B cell (primary cell): ENCODE measurements around the gene PAX3.

Experiments
- EZH2 ChIP-seq: IDR thresholded peaks from 2 replicates; pipeline ENCODE4 v1.6.1; 2012; ENCODE audit warnings: borderline replicate concordance, low read depth, mild to moderate bottlenecking, moderate library complexity, low read length; ENCODE audit not compliant: insufficient read depth, poor library complexity, severe bottlenecking
- TF ChIP-seq, protein P1 (sequence below): fragments of 200-600 bp; IDR thresholded peaks from one replicate; pipeline ENCODE4 v1.8.0; 2022; ENCODE audit warnings: antibody characterized with exemption, mild to moderate bottlenecking

DNA sequence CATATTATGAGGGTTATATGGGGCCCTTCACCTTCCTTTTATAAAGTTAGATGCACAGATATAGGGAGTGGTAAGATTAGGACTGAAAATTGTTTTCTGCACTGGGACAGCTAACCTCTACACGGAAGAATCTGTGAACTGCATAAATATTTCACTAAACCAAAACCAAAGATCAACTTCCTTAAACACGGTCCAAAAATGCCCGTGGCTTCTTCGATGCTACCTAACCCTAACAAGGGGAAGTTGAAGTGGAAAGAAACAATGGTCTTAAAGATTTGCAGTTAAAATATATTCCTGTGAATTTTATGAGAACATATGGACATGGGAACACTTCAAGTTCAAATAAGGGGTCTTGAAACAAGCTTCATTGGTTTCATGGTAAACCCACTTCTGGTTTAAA lies 33.3 kb upstream of the PAX3 start:
- TF ChIP-seq, protein P1, sequence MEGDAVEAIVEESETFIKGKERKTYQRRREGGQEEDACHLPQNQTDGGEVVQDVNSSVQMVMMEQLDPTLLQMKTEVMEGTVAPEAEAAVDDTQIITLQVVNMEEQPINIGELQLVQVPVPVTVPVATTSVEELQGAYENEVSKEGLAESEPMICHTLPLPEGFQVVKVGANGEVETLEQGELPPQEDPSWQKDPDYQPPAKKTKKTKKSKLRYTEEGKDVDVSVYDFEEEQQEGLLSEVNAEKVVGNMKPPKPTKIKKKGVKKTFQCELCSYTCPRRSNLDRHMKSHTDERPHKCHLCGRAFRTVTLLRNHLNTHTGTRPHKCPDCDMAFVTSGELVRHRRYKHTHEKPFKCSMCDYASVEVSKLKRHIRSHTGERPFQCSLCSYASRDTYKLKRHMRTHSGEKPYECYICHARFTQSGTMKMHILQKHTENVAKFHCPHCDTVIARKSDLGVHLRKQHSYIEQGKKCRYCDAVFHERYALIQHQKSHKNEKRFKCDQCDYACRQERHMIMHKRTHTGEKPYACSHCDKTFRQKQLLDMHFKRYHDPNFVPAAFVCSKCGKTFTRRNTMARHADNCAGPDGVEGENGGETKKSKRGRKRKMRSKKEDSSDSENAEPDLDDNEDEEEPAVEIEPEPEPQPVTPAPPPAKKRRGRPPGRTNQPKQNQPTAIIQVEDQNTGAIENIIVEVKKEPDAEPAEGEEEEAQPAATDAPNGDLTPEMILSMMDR: no peak
- no peak for TF ChIP-seq EZH2
